Vagina (tissue), 2 donors: ENCODE data around the gene FOXRED2. TPM values are rescaled to one million over a fixed set of nuclear protein-coding genes. Genes with fewer than 3 reads are reported as not detected.
A peak's percentile ranks its signal among the peaks of the same experiment; 100 is the strongest.
"Not testable (repeated sequence)": the region's sequence is repeated elsewhere in the genome, so short reads cannot be mapped to it uniquely, and the experiment has no call there.

Experiments
- DNase-seq, 2 donors: peaks; one replicate each; pipeline ENCODE4 v3.0.0-alpha.2; 2017; ENCODE audit errors: extremely low spot score in 2 of 2
- H3K27ac ChIP-seq: fragments of 200-600 bp; sonication (generic); one replicate; pipeline ENCODE4 v1.5.1; 2019
- H3K27me3 ChIP-seq: fragments of 200-600 bp; sonication (generic); one replicate; pipeline ENCODE4 v1.5.1; 2019
- H3K36me3 ChIP-seq, 2 donors: fragments of 200-600 bp; sonication (generic); one replicate each; pipeline ENCODE4 v1.5.1; 2017 to 2019
- H3K4me1 ChIP-seq: fragments of 200-600 bp; sonication (generic); one replicate; pipeline ENCODE4 v1.5.1; 2019
- H3K4me3 ChIP-seq, 2 donors: fragments of 200-600 bp; sonication (generic); 1 replicate in 1 of 2; 2 replicates in 1 of 2; pipeline ENCODE4 v1.5.1; 2016 to 2019
- H3K9me3 ChIP-seq: fragments of 200-600 bp; sonication (generic); one replicate; pipeline ENCODE4 v1.5.1; 2019
- CTCF ChIP-seq, 3 experiments: fragments of 450-650 bp in 2 of 3; fragments of 200-600 bp in 1 of 3; sonication (generic) in 1 of 3; IDR thresholded peaks; one replicate each; pipeline ENCODE4 v1.5.1; 2017 to 2019; ENCODE audit warnings: antibody characterized with exemption in 3 of 3, mild to moderate bottlenecking in 2 of 3, moderate library complexity in 2 of 3
- POLR2A ChIP-seq, 2 donors: fragments of 450-650 bp; IDR thresholded peaks; one replicate each; pipeline ENCODE4 v1.6.1; 2017; ENCODE audit warnings: antibody characterized with exemption in 2 of 2, mild to moderate bottlenecking in 2 of 2, moderate library complexity in 2 of 2
- POLR2AphosphoS5 ChIP-seq, 2 donors: sonication (generic); formaldehyde crosslinking; IDR thresholded peaks; one replicate each; pipeline ENCODE4 v1.9.0; 2017; ENCODE audit warnings: antibody characterized with exemption in 2 of 2, mild to moderate bottlenecking in 2 of 2, low read depth in 1 of 2; ENCODE audit not compliant: insufficient read depth in 1 of 2
- intact Hi-C: fragments of 100-400 bp; cut with DNase I; formaldehyde crosslinking; loops from one replicate; pipeline ENCODE4 v1.15.1; 2023
- total RNA-seq: library from RNA; depleted of rRNA; stranded (reverse); fragments of >200 nt; gene quantifications from one replicate; pipeline ENCODE4 v1.2.3, GENCODE V29; 2016

FOXRED2 gene
- total RNA-seq, 1 donor from 2014 or later = 3.7 TPM

- no peak for TF ChIP-seq CTCF (IDR thresholded peaks at IDR 0.05)
- TF ChIP-seq POLR2A (IDR thresholded peaks at IDR 0.05) = no peak
- TF ChIP-seq POLR2AphosphoS5 (IDR thresholded peaks at IDR 0.05; ENCODE audit: insufficient read depth in 1 of 2, low read depth in 1 of 2) = peak in 1 of 2 donors; percentile 65
- Histone ChIP-seq H3K4me3 (no peak overlapping the region), H3K27ac (no peak overlapping the region), H3K4me1 (no peaks in the 10 kb centered on the region), H3K36me3 (no peaks in the 10 kb centered on the region), H3K9me3 (no peaks in the 10 kb centered on the region), H3K27me3 (no peaks in the 10 kb centered on the region)
- no peak for DNase-seq
- intact Hi-C loops = no loop called here
Measured at GRCh38 chr22:36541831-36542411, 35.1 kb upstream of the FOXRED2 start.

GRCh38 chr22:36540867-36541642 lies 34.2 kb upstream of the FOXRED2 start:
- no peak overlapping the region for H3K27ac ChIP-seq
- no peaks in the 10 kb centered on the region for H3K9me3 ChIP-seq
- H3K27me3 ChIP-seq = no peaks in the 10 kb centered on the region
- intact Hi-C loops = no loop called here
- no peaks in the 10 kb centered on the region for H3K4me1 ChIP-seq
- H3K36me3 ChIP-seq = no peaks in the 10 kb centered on the region
- no peak overlapping the region for H3K4me3 ChIP-seq
- TF ChIP-seq CTCF (IDR thresholded peaks at IDR 0.05) = no peak
- no peak for TF ChIP-seq POLR2AphosphoS5 (IDR thresholded peaks at IDR 0.05; ENCODE audit: insufficient read depth in 1 of 2, low read depth in 1 of 2)
- no peak for TF ChIP-seq POLR2A (IDR thresholded peaks at IDR 0.05)
- DNase-seq = no peak

GRCh38 chr22:36538529-36538928 lies 31.7 kb upstream of the FOXRED2 start:
- H3K4me3 ChIP-seq = no peak overlapping the region

GRCh38 chr22:36536717-36537116 lies 29.9 kb upstream of the FOXRED2 start:
- no peaks in the 10 kb centered on the region for H3K4me1 ChIP-seq
- no peaks in the 10 kb centered on the region for H3K9me3 ChIP-seq
- TF ChIP-seq POLR2A (IDR thresholded peaks at IDR 0.05) (no peak), CTCF (IDR thresholded peaks at IDR 0.05) (no peak), POLR2AphosphoS5 (IDR thresholded peaks at IDR 0.05; ENCODE audit: insufficient read depth in 1 of 2, low read depth in 1 of 2) (no peak)
- H3K27me3 ChIP-seq = no peaks in the 10 kb centered on the region
- no peak for DNase-seq
- intact Hi-C loops = no loop called here
- H3K4me3 ChIP-seq = no peak overlapping the region
- H3K36me3 ChIP-seq = no peaks in the 10 kb centered on the region
- H3K27ac ChIP-seq = no peak overlapping the region

More at GRCh38 chr22:36538529-36538928, 31.7 kb upstream of the FOXRED2 start:
- Histone ChIP-seq H3K27ac (no peak overlapping the region), H3K4me1 (no peaks in the 10 kb centered on the region), H3K27me3 (no peaks in the 10 kb centered on the region), H3K36me3 (no peaks in the 10 kb centered on the region), H3K9me3 (no peaks in the 10 kb centered on the region)
- no peak for DNase-seq
- intact Hi-C loops = no loop called here
- no peak for TF ChIP-seq CTCF (IDR thresholded peaks at IDR 0.05)
- no peak for TF ChIP-seq POLR2AphosphoS5 (IDR thresholded peaks at IDR 0.05; ENCODE audit: insufficient read depth in 1 of 2, low read depth in 1 of 2)
- no peak for TF ChIP-seq POLR2A (IDR thresholded peaks at IDR 0.05)

GRCh38 chr22:36533320-36533719 lies 26.5 kb upstream of the FOXRED2 start:
- intact Hi-C loops, H3K27ac ChIP-seq, H3K9me3 ChIP-seq, H3K4me3 ChIP-seq, DNase-seq, H3K27me3 ChIP-seq, H3K36me3 ChIP-seq, H3K4me1 ChIP-seq: not testable (repeated sequence)
